ENCODE measurements around the gene SEL1L2. TPM values are rescaled to one million over a fixed set of nuclear protein-coding genes. Genes with fewer than 3 reads are reported as not detected.

SEL1L2 gene, protein sequence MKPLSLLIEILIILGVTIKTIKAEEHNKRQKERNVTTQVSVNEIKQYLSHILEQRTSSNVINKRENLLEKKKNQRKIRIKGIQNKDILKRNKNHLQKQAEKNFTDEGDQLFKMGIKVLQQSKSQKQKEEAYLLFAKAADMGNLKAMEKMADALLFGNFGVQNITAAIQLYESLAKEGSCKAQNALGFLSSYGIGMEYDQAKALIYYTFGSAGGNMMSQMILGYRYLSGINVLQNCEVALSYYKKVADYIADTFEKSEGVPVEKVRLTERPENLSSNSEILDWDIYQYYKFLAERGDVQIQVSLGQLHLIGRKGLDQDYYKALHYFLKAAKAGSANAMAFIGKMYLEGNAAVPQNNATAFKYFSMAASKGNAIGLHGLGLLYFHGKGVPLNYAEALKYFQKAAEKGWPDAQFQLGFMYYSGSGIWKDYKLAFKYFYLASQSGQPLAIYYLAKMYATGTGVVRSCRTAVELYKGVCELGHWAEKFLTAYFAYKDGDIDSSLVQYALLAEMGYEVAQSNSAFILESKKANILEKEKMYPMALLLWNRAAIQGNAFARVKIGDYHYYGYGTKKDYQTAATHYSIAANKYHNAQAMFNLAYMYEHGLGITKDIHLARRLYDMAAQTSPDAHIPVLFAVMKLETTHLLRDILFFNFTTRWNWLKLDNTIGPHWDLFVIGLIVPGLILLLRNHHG
- polyA plus RNA-seq (2011; rRNA removed): not detected in 2 replicates
- polyA minus RNA-seq (2011; rRNA and poly(A)+ RNA removed): not detected in 2 replicates

DNA sequence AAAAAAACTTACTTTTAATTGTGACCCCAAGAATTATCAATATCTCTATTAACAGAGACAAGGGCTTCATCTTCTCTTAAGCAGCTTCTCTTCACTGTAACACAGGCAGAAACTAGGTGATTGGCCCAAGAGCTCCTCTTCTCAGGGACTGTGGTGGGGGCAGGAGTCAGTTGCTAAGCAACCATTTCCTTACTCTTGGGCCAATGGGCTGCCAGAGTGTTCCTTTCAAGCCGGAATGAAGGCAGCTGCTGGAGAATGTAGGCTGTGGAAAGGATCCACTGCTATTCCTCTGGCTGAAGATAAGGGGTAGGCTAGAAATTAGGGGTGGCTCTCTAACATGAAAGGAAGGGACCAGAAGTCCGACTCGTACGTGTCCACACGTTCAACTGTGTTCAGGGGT, at the start of gene SEL1L2:
SEL1L2 (minus strand) TSS at position 150 of the 400 bp plus-strand sequence; CDS start at position 70, 80 bp downstream.
- ChIA-PET CTCF (no interaction called here), POLR2A (no interaction called here)
- no peak for DNase-seq (ENCODE audit: low read depth, low spot score)
- TF ChIP-seq, protein P1, sequence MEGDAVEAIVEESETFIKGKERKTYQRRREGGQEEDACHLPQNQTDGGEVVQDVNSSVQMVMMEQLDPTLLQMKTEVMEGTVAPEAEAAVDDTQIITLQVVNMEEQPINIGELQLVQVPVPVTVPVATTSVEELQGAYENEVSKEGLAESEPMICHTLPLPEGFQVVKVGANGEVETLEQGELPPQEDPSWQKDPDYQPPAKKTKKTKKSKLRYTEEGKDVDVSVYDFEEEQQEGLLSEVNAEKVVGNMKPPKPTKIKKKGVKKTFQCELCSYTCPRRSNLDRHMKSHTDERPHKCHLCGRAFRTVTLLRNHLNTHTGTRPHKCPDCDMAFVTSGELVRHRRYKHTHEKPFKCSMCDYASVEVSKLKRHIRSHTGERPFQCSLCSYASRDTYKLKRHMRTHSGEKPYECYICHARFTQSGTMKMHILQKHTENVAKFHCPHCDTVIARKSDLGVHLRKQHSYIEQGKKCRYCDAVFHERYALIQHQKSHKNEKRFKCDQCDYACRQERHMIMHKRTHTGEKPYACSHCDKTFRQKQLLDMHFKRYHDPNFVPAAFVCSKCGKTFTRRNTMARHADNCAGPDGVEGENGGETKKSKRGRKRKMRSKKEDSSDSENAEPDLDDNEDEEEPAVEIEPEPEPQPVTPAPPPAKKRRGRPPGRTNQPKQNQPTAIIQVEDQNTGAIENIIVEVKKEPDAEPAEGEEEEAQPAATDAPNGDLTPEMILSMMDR (IDR thresholded peaks at IDR 0.05; ENCODE audit: low read depth, low read length): no peak
- no peaks in the 10 kb centered on the region for H3K27me3 ChIP-seq (ENCODE audit: control insufficient read depth, insufficient read depth, low read length)
- H3K9me3 ChIP-seq (ENCODE audit: control insufficient read depth, insufficient read depth, low read length): peaks cover 17% of the 10 kb centered on the region
- H3K4me3 ChIP-seq (ENCODE audit: low read depth, low read length): no peak within 1 kb of the TSS
- H3K27ac ChIP-seq (ENCODE audit: low read depth, low read length): no peak within 1 kb of the TSS

DNA sequence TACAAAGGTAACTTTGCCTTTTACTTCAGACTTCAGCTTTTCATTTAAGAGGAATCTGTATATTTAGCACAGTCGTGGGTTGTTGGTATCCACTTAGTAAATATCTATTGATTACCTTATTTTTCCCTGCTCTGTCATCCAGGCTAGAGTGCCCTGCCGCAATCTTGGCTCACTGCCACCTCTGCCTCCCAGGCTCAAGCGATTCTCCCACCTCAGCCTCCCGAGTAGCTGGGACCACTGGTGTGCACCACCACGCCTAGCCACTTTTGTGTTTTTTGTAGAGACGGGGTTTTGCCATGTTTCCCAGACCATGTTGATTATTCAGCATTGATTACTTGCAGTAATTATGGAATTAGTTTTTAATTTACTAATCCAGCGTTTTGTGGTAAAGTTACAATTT, 46.2 kb upstream of the SEL1L2 start:
- CTCF ChIA-PET: no interaction called here
- Histone ChIP-seq H3K27ac (ENCODE audit: low read depth, low read length) (no peak overlapping the region), H3K27me3 (ENCODE audit: control insufficient read depth, insufficient read depth, low read length) (no peaks in the 10 kb centered on the region), H3K4me3 (ENCODE audit: low read depth, low read length) (no peak overlapping the region), H3K9me3 (ENCODE audit: control insufficient read depth, insufficient read depth, low read length) (peaks cover 3% of the 10 kb centered on the region; the same call in 1 of the 2 replicates)
- DNase-seq (ENCODE audit: low read depth, low spot score): no peak
- TF ChIP-seq, protein P1 (IDR thresholded peaks at IDR 0.05; ENCODE audit: low read depth, low read length): no peak
- POLR2A ChIA-PET: no interaction called here

DNA sequence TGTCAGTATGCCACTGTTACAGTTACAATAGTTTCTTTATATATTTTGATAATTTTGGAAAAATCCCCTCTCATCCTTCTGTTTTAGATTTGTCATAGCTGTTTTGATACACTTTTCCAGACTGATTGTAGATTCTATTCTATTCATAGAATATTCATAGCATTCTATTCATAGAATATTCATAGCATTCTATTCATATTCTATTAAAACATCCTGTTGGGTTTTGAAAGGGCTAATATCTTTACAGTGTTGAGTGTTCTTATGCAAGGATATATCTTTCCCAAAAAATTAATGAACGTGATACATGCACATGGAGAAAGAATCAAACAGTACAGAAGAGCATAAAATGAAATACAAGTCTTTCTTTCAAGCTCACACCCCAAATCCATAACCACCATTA, 42.9 kb upstream of the SEL1L2 start:
- Histone ChIP-seq H3K27ac (ENCODE audit: low read depth, low read length) (no peak overlapping the region), H3K9me3 (ENCODE audit: control insufficient read depth, insufficient read depth, low read length) (peaks cover 3% of the 10 kb centered on the region; the same call in 1 of the 2 replicates), H3K27me3 (ENCODE audit: control insufficient read depth, insufficient read depth, low read length) (no peaks in the 10 kb centered on the region), H3K4me3 (ENCODE audit: low read depth, low read length) (no peak overlapping the region)
- DNase-seq (ENCODE audit: low read depth, low spot score): no peak
- ChIA-PET POLR2A (no interaction called here), CTCF (no interaction called here)
- TF ChIP-seq, protein P1 (IDR thresholded peaks at IDR 0.05; ENCODE audit: low read depth, low read length): no peak

DNA sequence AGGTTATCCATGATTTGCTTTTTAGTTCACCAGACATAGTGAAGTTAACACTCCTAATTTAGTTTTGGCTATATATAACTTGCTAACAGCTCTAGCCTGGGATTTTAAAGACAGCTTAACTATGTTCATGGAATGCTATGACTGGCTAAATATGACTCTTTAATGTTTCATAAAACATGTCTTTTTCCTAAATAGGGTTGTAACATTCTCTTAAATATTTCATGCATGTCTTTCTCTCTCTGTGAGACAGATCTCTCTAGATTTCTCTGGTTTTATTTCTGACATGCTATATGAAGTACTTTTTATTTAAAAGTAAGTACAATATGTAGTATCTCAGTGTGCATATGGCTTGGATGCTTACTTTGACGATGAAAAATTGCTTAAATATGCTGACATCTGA, 40.6 kb upstream of the SEL1L2 start:
- POLR2A ChIA-PET: no interaction called here
- TF ChIP-seq, protein P1 (IDR thresholded peaks at IDR 0.05; ENCODE audit: low read depth, low read length): no peak
- H3K27ac ChIP-seq (ENCODE audit: low read depth, low read length): no peak overlapping the region
- H3K4me3 ChIP-seq (ENCODE audit: low read depth, low read length): no peak overlapping the region
- no peak for DNase-seq (ENCODE audit: low read depth, low spot score)
- H3K27me3 ChIP-seq (ENCODE audit: control insufficient read depth, insufficient read depth, low read length): no peaks in the 10 kb centered on the region
- peaks cover 6% of the 10 kb centered on the region for H3K9me3 ChIP-seq (ENCODE audit: control insufficient read depth, insufficient read depth, low read length)
- CTCF ChIA-PET: no interaction called here

DNA sequence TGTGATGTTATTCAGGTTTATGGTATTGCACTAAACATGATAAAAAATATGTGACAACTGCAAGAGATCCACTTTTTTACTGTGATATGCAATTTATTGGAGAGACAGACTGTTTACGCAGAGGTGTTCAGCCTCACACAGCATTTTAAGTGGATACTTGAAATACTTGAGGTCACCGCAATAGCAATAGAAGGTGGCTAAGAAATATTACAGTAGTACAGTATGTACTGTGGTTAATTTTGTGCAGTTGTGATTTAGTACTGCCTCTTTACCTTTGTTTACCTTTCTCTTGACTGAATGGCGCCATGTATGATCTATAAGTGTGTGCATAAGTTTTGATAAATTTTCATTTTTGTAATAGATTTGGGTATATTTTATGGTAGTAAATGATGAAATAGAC, 22.3 kb upstream of the SEL1L2 start:
- H3K9me3 ChIP-seq (ENCODE audit: control insufficient read depth, insufficient read depth, low read length): peaks cover 5% of the 10 kb centered on the region
- H3K4me3 ChIP-seq (ENCODE audit: low read depth, low read length): no peak overlapping the region
- CTCF ChIA-PET: no interaction called here
- no peaks in the 10 kb centered on the region for H3K27me3 ChIP-seq (ENCODE audit: control insufficient read depth, insufficient read depth, low read length)
- TF ChIP-seq, protein P1 (IDR thresholded peaks at IDR 0.05; ENCODE audit: low read depth, low read length): no peak
- no peak for DNase-seq (ENCODE audit: low read depth, low spot score)
- POLR2A ChIA-PET: no interaction called here
- H3K27ac ChIP-seq (ENCODE audit: low read depth, low read length): no peak overlapping the region

Data from AG04450 (cell line).